B cell (primary cell): ENCODE results near the gene CD300LG.

Source experiments
- CTCF ChIP-seq: fragments of 200-600 bp; IDR thresholded peaks from one replicate; pipeline ENCODE4 v1.8.0; 2022; ENCODE audit warnings: antibody characterized with exemption, mild to moderate bottlenecking
- EZH2 ChIP-seq: IDR thresholded peaks from 2 replicates; pipeline ENCODE4 v1.6.1; 2012; ENCODE audit warnings: borderline replicate concordance, low read depth, mild to moderate bottlenecking, moderate library complexity, low read length; ENCODE audit not compliant: insufficient read depth, poor library complexity, severe bottlenecking

GRCh38 chr17:43808076-43808475, 38.9 kb upstream of the CD300LG start:
- TF ChIP-seq EZH2 (no peak), CTCF (no peak)
